Muscle of back (tissue), 11 donors: ENCODE results near the gene B3GALT5. TPM values are rescaled to one million over a fixed set of nuclear protein-coding genes. Genes with fewer than 3 reads are reported as not detected.
"Not testable (repeated sequence)": the region's sequence is repeated elsewhere in the genome, so short reads cannot be mapped to it uniquely, and the experiment has no call there.

Source experiments
- DNase-seq, 3 donors: peaks; one replicate each; pipeline versions ENCODE4 v3.0.0 to v3.0.0-alpha.2; 2013
- polyA plus RNA-seq, 10 donors: library from polyadenylated mRNA; unstranded; fragments of 120-200 nt; gene quantifications; one replicate each; pipeline ENCODE4 v1.2.1, GENCODE V29; 2013; ENCODE audit not compliant: insufficient read length in 10 of 10

The B3GALT5 gene
- polyA plus RNA-seq, 10 donors = 0.08 to 0.50 (median 0.23) TPM

GRCh38 chr21:39666681-39667315, 54.1 kb downstream of the B3GALT5 start:
- no peak for DNase-seq

GRCh38 chr21:39667353-39667891, 54.7 kb downstream of the B3GALT5 start:
- no peak for DNase-seq

GRCh38 chr21:39668369-39668768, 55.6 kb downstream of the B3GALT5 start:
- no peak for DNase-seq

GRCh38 chr21:39669485-39669884, 56.7 kb downstream of the B3GALT5 start:
- no peak for DNase-seq

GRCh38 chr21:39669976-39670661, 57.4 kb downstream of the B3GALT5 start:
- no peak for DNase-seq

- no peak for DNase-seq
Observed at GRCh38 chr21:39670701-39671100, 58.0 kb downstream of the B3GALT5 start.

GRCh38 chr21:39671986-39672385, 59.2 kb downstream of the B3GALT5 start:
- DNase-seq = no peak

GRCh38 chr21:39673163-39673562, 60.4 kb downstream of the B3GALT5 start:
- DNase-seq = no peak

- no peak for DNase-seq
Observed at GRCh38 chr21:39673736-39674135, 61.0 kb downstream of the B3GALT5 start.

GRCh38 chr21:39674801-39675200, 62.1 kb downstream of the B3GALT5 start:
- DNase-seq = no peak

- DNase-seq = no peak
Observed at GRCh38 chr21:39675590-39675989, 62.9 kb downstream of the B3GALT5 start.

GRCh38 chr21:39675993-39676661, 63.4 kb downstream of the B3GALT5 start:
- DNase-seq = peak; percentile 26 to 75 (median 50)

- no peak for DNase-seq
Observed at GRCh38 chr21:39680216-39680615, 67.5 kb downstream of the B3GALT5 start.

GRCh38 chr21:39681257-39681656, 68.5 kb downstream of the B3GALT5 start:
- no peak for DNase-seq

GRCh38 chr21:39681845-39682244, 69.1 kb downstream of the B3GALT5 start:
- DNase-seq = peak in 1 of 3 donors; percentile 41

GRCh38 chr21:39685236-39685635, 72.5 kb downstream of the B3GALT5 start:
- no peak for DNase-seq

- no peak for DNase-seq
Observed at GRCh38 chr21:39685991-39686390, 73.3 kb downstream of the B3GALT5 start.

- DNase-seq = no peak
Observed at GRCh38 chr21:39686646-39687468, 74.1 kb downstream of the B3GALT5 start.

- DNase-seq = no peak
Observed at GRCh38 chr21:39688010-39688409, 75.3 kb downstream of the B3GALT5 start.

GRCh38 chr21:39689860-39690259, 77.1 kb downstream of the B3GALT5 start:
- not testable (repeated sequence) for DNase-seq

- DNase-seq = no peak
Observed at GRCh38 chr21:39690454-39690853, 77.7 kb downstream of the B3GALT5 start.

- no peak for DNase-seq
Observed at GRCh38 chr21:39694750-39695149, 82.0 kb downstream of the B3GALT5 start.
